OCI-LY7 (cell line): ENCODE data around the gene FAP.

Experiments
- CTCF ChIP-seq: fragments of 200-600 bp; sonication (generic); conservative IDR thresholded peaks from 2 replicates; pipeline ENCODE4 v1.5.1; 2014; ENCODE audit warnings: mild to moderate bottlenecking, antibody characterized with exemption, low read length, moderate library complexity, mixed read lengths
- EZH2phosphoT487 ChIP-seq: fragments of 200-600 bp; sonication (generic); IDR thresholded peaks from 2 replicates; pipeline ENCODE4 v1.6.1; 2018; ENCODE audit warnings: low read depth, borderline replicate concordance, mild to moderate bottlenecking, mixed run types, antibody characterized with exemption, low read length, moderate library complexity, mixed read lengths

GRCh38 chr2:162243294-162243693, at the start of gene FAP:
- TF ChIP-seq CTCF: no peak
- no peak for TF ChIP-seq EZH2phosphoT487
